Lower leg skin (tissue), 4 donors: ENCODE measurements around the gene SPATA3. TPM values are rescaled to one million over a fixed set of nuclear protein-coding genes. Genes with fewer than 3 reads are reported as not detected.
"Not testable (repeated sequence)": the region's sequence is repeated elsewhere in the genome, so short reads cannot be mapped to it uniquely, and the experiment has no call there.

ENCODE experiments used
- DNase-seq, 2 donors: peaks; one replicate each; pipeline ENCODE4 v3.0.0-alpha.2; 2019; ENCODE audit warnings: low spot score in 2 of 2
- H3K4me3 ChIP-seq: fragments of 200-600 bp; sonication (generic); 2 replicates; pipeline ENCODE4 v1.5.1; 2017; ENCODE audit warnings: mild to moderate bottlenecking, low read depth; ENCODE audit not compliant: poor library complexity, severe bottlenecking
- CTCF ChIP-seq, 3 donors: fragments of 450-650 bp; IDR thresholded peaks; one replicate each; pipeline ENCODE4 v1.5.1; 2016; ENCODE audit warnings: antibody characterized with exemption in 3 of 3, mild to moderate bottlenecking in 3 of 3, moderate library complexity in 2 of 3
- POLR2A ChIP-seq, 2 donors: fragments of 450-650 bp; IDR thresholded peaks; one replicate each; pipeline ENCODE4 v1.6.1; 2016 to 2017; ENCODE audit warnings: antibody characterized with exemption in 2 of 2, mild to moderate bottlenecking in 1 of 2, moderate library complexity in 1 of 2
- WGBS, 2 donors: methylation state at CpG; one replicate each; pipeline ENCODE4 v1.1.5; 2018; 5-methylcytosine and 5-hydroxymethylcytosine counted together
- intact Hi-C: fragments of 100-400 bp; cut with DNase I; formaldehyde crosslinking; loops from one replicate; pipeline ENCODE4 v1.15.0; 2023; ENCODE audit warnings: low total_unique reads
- total RNA-seq, 4 donors: library from RNA; depleted of rRNA; stranded (reverse); fragments of >200 nt; gene quantifications; one replicate each; pipeline ENCODE4 v1.1.0, GENCODE V29; 2016

The SPATA3 gene
- total RNA-seq, 4 donors from 2014 or later, result 0.25 TPM; not detected in 3

GRCh38 chr2:231015478-231015877, 19.6 kb downstream of the SPATA3 start:
- 62 to 69% methylated on average over 7 of the region's 7 CpGs for WGBS, 2 donors
- TF ChIP-seq CTCF (IDR thresholded peaks at IDR 0.05) (no peak), POLR2A (IDR thresholded peaks at IDR 0.05) (no peak)
- DNase-seq, result no peak
- no peak overlapping the region for H3K4me3 ChIP-seq
- intact Hi-C loops, result no loop called here

- TF ChIP-seq POLR2A (IDR thresholded peaks at IDR 0.05), result no peak
- TF ChIP-seq CTCF (IDR thresholded peaks at IDR 0.05), result no peak
- intact Hi-C loops, result no loop called here
- 73 to 88% methylated on average over 3 of the region's 3 CpGs for WGBS, 2 donors
- no peak overlapping the region for H3K4me3 ChIP-seq
- DNase-seq, result no peak
These were observed 20.0 kb downstream of the SPATA3 start for GRCh38 chr2:231015926-231016325.

- whole genome bisulfite sequencing, 2 donors, result 81 to 82% methylated on average over 6 of the region's 6 CpGs
- DNase-seq, result no peak
- TF ChIP-seq CTCF (IDR thresholded peaks at IDR 0.05), result no peak
- no peak for TF ChIP-seq POLR2A (IDR thresholded peaks at IDR 0.05)
- H3K4me3 ChIP-seq, result no peak overlapping the region
- intact Hi-C loops, result no loop called here
These were observed 20.8 kb downstream of the SPATA3 start for GRCh38 chr2:231016566-231017230.

- intact Hi-C loops, result no loop called here
- no peak overlapping the region for H3K4me3 ChIP-seq
- TF ChIP-seq CTCF (IDR thresholded peaks at IDR 0.05) (no peak), POLR2A (IDR thresholded peaks at IDR 0.05) (no peak)
- WGBS, 2 donors, result 43 to 55% methylated on average over 4 of the region's 4 CpGs
- DNase-seq, result no peak
These were observed 21.3 kb downstream of the SPATA3 start for GRCh38 chr2:231017231-231017598.

GRCh38 chr2:231018184-231018583, 22.3 kb downstream of the SPATA3 start:
- intact Hi-C loops, result no loop called here
- TF ChIP-seq POLR2A (IDR thresholded peaks at IDR 0.05), result no peak
- no peak overlapping the region for H3K4me3 ChIP-seq
- WGBS, 2 donors, result 91 to 95% methylated on average over 3 of the region's 3 CpGs
- DNase-seq, result no peak

GRCh38 chr2:231025059-231025458, 29.1 kb downstream of the SPATA3 start:
- 93 to 98% methylated on average over 3 of the region's 3 CpGs for WGBS, 2 donors
- H3K4me3 ChIP-seq, DNase-seq, intact Hi-C loops: not testable (repeated sequence)

GRCh38 chr2:231028889-231029288, 33.0 kb downstream of the SPATA3 start:
- no peak overlapping the region for H3K4me3 ChIP-seq
- DNase-seq, result no peak
- intact Hi-C loops, result no loop called here
- no peak for TF ChIP-seq CTCF (IDR thresholded peaks at IDR 0.05)
- no peak for TF ChIP-seq POLR2A (IDR thresholded peaks at IDR 0.05)
